Esophagus muscularis mucosa (tissue), 4 donors: Measurements from ENCODE around the gene PRKAR1B. TPM values are rescaled to one million over a fixed set of nuclear protein-coding genes. Genes with fewer than 3 reads are reported as not detected.

Source experiments
- DNase-seq: peaks from one replicate; pipeline ENCODE4 v3.0.0-alpha.2; 2017; ENCODE audit errors: extremely low spot score
- H3K27ac ChIP-seq, 4 donors: fragments of 200-600 bp; sonication (generic); replicated peaks in 1 of 4; 1 replicate in 3 of 4; 2 replicates in 1 of 4; pipeline ENCODE4 v1.5.1; 2016 to 2019; ENCODE audit warnings: mild to moderate bottlenecking in 1 of 4
- H3K27me3 ChIP-seq, 4 donors: fragments of 200-600 bp; sonication (generic); one replicate each; pipeline versions ENCODE4 v1.5.1 to v1.6.0; 2016 to 2019
- H3K36me3 ChIP-seq, 4 donors: fragments of 200-600 bp; sonication (generic); one replicate each; pipeline ENCODE4 v1.5.1; 2016 to 2019
- H3K4me1 ChIP-seq, 4 donors: fragments of 200-600 bp; sonication (generic); one replicate each; pipeline ENCODE4 v1.5.1; 2016 to 2019
- H3K4me3 ChIP-seq, 4 donors: fragments of 200-600 bp; sonication (generic); 1 replicate in 2 of 4; 2 replicates in 2 of 4; pipeline ENCODE4 v1.5.1; 2016 to 2019; ENCODE audit warnings: mild to moderate bottlenecking in 4 of 4, moderate library complexity in 1 of 4
- H3K9me3 ChIP-seq, 4 donors: fragments of 200-600 bp; sonication (generic); 1 replicate in 3 of 4; 2 replicates in 1 of 4; pipeline ENCODE4 v1.5.1; 2016 to 2019
- EP300 ChIP-seq: sonication (generic); formaldehyde crosslinking; IDR thresholded peaks from one replicate; pipeline ENCODE4 v1.6.1; 2017; ENCODE audit warnings: antibody characterized with exemption
- POLR2A ChIP-seq: fragments of 450-650 bp; IDR thresholded peaks from one replicate; pipeline ENCODE4 v1.6.1; 2017; ENCODE audit warnings: antibody characterized with exemption, moderate library complexity, mild to moderate bottlenecking, low read depth
- POLR2AphosphoS5 ChIP-seq, 2 donors: sonication (generic); formaldehyde crosslinking; IDR thresholded peaks; one replicate each; pipeline ENCODE4 v1.6.1; 2017; ENCODE audit warnings: antibody characterized with exemption in 2 of 2
- WGBS: methylation state at CpG from one replicate; pipeline ENCODE4 v1.1.5; 2018; 5-methylcytosine and 5-hydroxymethylcytosine counted together
- intact Hi-C: fragments of 100-400 bp; cut with DNase I; formaldehyde crosslinking; loops from one replicate; pipeline ENCODE4 v1.15.1; 2023
- total RNA-seq, 4 donors: library from RNA; depleted of rRNA; stranded (reverse); fragments of >200 nt; gene quantifications; one replicate each; pipeline versions ENCODE4 v1.1.0 to v1.2.1, GENCODE V29; 2016
- TF ChIP-seq, protein P1 (sequence below), 3 experiments: fragments of 200-600 bp in 2 of 3; fragments of 450-650 bp in 1 of 3; sonication (generic) in 2 of 3; IDR thresholded peaks; one replicate each; pipeline ENCODE4 v1.5.1; 2017 to 2019; ENCODE audit warnings: antibody characterized with exemption in 3 of 3, mild to moderate bottlenecking in 2 of 3, moderate library complexity in 1 of 3

Gene PRKAR1B
- total RNA-seq, 4 donors from 2014 or later: 15.4 to 46.9 (median 31.4) TPM

DNA sequence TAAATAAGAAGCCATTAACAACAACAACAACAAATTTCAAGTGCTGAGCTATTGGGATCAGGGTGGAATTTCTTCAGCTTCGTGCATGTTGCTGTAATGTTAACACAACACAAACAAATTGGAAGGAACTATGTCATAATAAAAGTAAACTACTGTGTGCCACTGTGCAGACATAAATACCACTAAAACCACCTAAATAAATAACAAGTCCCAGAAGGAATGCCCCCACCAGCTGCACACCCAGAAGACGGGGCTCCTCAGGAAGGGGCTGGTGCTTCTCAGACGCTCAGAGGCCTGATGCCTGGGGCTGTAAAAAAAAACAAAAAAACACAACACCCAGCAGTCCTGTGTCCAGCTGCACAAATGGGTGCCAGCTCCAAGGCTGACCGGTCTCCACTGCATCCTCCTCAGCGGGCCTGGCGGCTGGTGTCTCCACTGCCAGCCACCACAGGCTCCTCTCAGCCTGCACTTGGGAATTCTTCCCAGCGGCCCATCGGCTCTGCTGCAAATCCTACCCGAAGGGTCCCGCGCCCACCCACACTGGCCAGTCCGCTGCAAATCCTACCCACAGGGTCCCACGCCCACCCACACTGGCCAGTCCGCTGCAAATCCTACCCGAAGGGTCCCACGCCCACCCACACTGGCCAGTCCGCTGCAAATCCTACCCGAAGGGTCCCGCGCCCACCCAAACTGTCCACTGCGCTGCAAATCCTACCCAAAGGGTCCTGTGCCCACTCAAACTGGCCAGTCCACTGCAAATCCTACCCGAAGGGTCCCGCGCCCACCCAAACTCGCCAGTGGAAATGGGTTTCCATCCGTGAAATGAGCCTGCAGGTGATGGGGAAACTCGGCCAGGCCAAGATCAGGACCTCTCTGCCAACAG lies 36.4 kb downstream of the PRKAR1B start:
- 96% methylated on average over 27 of the region's 27 CpGs for WGBS
- no peaks in the 10 kb centered on the region for H3K27me3 ChIP-seq
- intact Hi-C loops: no loop called here
- no peak overlapping the region for H3K4me3 ChIP-seq
- H3K9me3 ChIP-seq: peaks cover 0 to 36% (median 30%) of the 10 kb centered on the region in 4 donors
- TF ChIP-seq, protein P1, sequence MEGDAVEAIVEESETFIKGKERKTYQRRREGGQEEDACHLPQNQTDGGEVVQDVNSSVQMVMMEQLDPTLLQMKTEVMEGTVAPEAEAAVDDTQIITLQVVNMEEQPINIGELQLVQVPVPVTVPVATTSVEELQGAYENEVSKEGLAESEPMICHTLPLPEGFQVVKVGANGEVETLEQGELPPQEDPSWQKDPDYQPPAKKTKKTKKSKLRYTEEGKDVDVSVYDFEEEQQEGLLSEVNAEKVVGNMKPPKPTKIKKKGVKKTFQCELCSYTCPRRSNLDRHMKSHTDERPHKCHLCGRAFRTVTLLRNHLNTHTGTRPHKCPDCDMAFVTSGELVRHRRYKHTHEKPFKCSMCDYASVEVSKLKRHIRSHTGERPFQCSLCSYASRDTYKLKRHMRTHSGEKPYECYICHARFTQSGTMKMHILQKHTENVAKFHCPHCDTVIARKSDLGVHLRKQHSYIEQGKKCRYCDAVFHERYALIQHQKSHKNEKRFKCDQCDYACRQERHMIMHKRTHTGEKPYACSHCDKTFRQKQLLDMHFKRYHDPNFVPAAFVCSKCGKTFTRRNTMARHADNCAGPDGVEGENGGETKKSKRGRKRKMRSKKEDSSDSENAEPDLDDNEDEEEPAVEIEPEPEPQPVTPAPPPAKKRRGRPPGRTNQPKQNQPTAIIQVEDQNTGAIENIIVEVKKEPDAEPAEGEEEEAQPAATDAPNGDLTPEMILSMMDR (IDR thresholded peaks at IDR 0.05): no peak
- TF ChIP-seq EP300 (no peak), POLR2AphosphoS5 (IDR thresholded peaks at IDR 0.05) (no peak), POLR2A (no peak)
- H3K36me3 ChIP-seq: no peaks in the 10 kb centered on the region
- H3K27ac ChIP-seq: no peak overlapping the region
- H3K4me1 ChIP-seq: peaks cover 0 to 10% (median 3%) of the 10 kb centered on the region in 4 donors
- DNase-seq: no peak

DNA sequence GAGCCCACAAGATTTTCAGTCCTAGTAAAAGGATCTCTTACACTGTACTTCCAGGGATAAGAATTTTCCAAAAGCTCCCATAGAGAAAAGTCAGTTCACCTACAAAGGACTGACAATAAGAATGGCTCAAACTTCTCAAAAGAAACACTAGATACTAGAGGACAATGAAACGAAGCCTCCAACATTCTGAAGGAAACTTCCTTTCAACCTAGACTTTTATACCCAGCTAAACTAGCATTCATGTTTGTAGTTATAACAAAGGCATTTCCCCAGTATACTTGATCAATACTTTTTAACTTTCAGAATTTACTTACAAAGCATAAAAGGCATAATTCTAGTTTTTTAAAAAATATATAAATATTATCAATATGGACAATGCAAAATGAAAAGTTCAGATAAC lies 41.5 kb downstream of the PRKAR1B start:
- H3K4me1 ChIP-seq: no peaks in the 10 kb centered on the region
- 96% methylated on average over 1 of the region's 1 CpG for WGBS

GRCh38 chr7:684416-684815 lies 42.7 kb downstream of the PRKAR1B start:
- H3K27me3 ChIP-seq: no peaks in the 10 kb centered on the region
- 92% methylated on average over 9 of the region's 9 CpGs for WGBS
- H3K27ac ChIP-seq: no peak overlapping the region
- no peaks in the 10 kb centered on the region for H3K4me1 ChIP-seq
- no peak for DNase-seq
- peaks cover 0 to 12% (median 5%) of the 10 kb centered on the region in 4 donors for H3K36me3 ChIP-seq
- peaks cover 0 to 41% (median 34%) of the 10 kb centered on the region in 4 donors for H3K9me3 ChIP-seq
- intact Hi-C loops: no loop called here
- H3K4me3 ChIP-seq: no peak overlapping the region
- TF ChIP-seq POLR2AphosphoS5 (IDR thresholded peaks at IDR 0.05) (no peak), EP300 (no peak), POLR2A (no peak)
- TF ChIP-seq, protein P1 (IDR thresholded peaks at IDR 0.05): no peak

More for the DNA sequence above, 41.5 kb downstream of the PRKAR1B start:
- Histone ChIP-seq H3K27me3 (no peaks in the 10 kb centered on the region), H3K36me3 (peaks cover 0 to under 1% (median under 1%) of the 10 kb centered on the region in 4 donors), H3K9me3 (peaks cover 0 to 44% (median 35%) of the 10 kb centered on the region in 4 donors), H3K4me3 (no peak overlapping the region), H3K27ac (no peak overlapping the region)
- DNase-seq: no peak
- intact Hi-C loops: no loop called here
- TF ChIP-seq POLR2AphosphoS5 (IDR thresholded peaks at IDR 0.05): no peak
- no peak for TF ChIP-seq POLR2A
- TF ChIP-seq EP300: no peak
- TF ChIP-seq, protein P1 (IDR thresholded peaks at IDR 0.05): no peak

GRCh38 chr7:683526-684205 lies 43.4 kb downstream of the PRKAR1B start:
- WGBS: 96% methylated on average over 14 of the region's 19 CpGs
- intact Hi-C loops: no loop called here
- Histone ChIP-seq H3K4me1 (no peaks in the 10 kb centered on the region), H3K9me3 (peaks cover 0 to 34% (median 28%) of the 10 kb centered on the region in 4 donors), H3K36me3 (peaks cover 0 to 19% (median 8%) of the 10 kb centered on the region in 4 donors), H3K27me3 (no peaks in the 10 kb centered on the region), H3K27ac (no peak overlapping the region), H3K4me3 (no peak overlapping the region)
- TF ChIP-seq POLR2AphosphoS5 (IDR thresholded peaks at IDR 0.05) (no peak), EP300 (no peak), POLR2A (no peak)
- TF ChIP-seq, protein P1 (IDR thresholded peaks at IDR 0.05): no peak
- no peak for DNase-seq
